K562 (cell line): ENCODE data around the gene ZNF778. TPM values are rescaled to one million over a fixed set of nuclear protein-coding genes. Genes with fewer than 3 reads are reported as not detected.

Experiments
- MTA1 ChIP-seq: fragments of 450-650 bp; IDR thresholded peaks from 2 replicates; pipeline ENCODE4 v1.6.1; 2017; ENCODE audit warnings: borderline replicate concordance
- ZKSCAN8 ChIP-seq: fragments of 200-800 bp; sonication (Bioruptor generic); IDR thresholded peaks from 2 replicates; pipeline ENCODE4 v1.6.1; 2016; ENCODE audit warnings: missing genetic modification characterization, missing compliant biosample characterization
- polyA plus RNA-seq, 8 experiments: library from polyadenylated mRNA; depleted of rRNA in 4 of 8; stranded (reverse) in 5 of 8; unstranded in 3 of 8; fragments of >200 nt; fragmentation: Nextera tagmentation in 2 of 8; fragmentation: Illumina TruSeq in 1 of 8; extraction: Ambion mirVana in 2 of 8; extraction: Trizol in 1 of 8; gene quantifications; 2 replicates each; pipeline versions ENCODE4 v1.2.1 to v1.2.3, GENCODE V29; 2011 to 2014; ENCODE audit warnings: inconsistent platforms in 1 of 8, missing spikeins in 1 of 8
- total RNA-seq, 7 experiments: library from RNA; depleted of rRNA in 6 of 7; stranded (reverse); fragments of >200 nt in 6 of 7; fragmentation: Illumina TruSeq in 2 of 7; extraction: Trizol in 2 of 7; gene quantifications; 2 replicates each; pipeline versions ENCODE4 v1.2.1 to v1.2.3, GENCODE V29; 2011 to 2021; ENCODE audit warnings: low replicate concordance in 1 of 7
- TF ChIP-seq, protein P1 (sequence below): fragments of 450-650 bp; IDR thresholded peaks from 2 replicates; pipeline ENCODE4 v1.6.1; 2016; ENCODE audit warnings: mild to moderate bottlenecking, moderate library complexity
- TF ChIP-seq, protein P2 (sequence below): fragments of 450-650 bp; formaldehyde crosslinking; IDR thresholded peaks from 2 replicates; pipeline ENCODE4 v1.4.0; 2022; ENCODE audit warnings: missing genetic modification characterization
- TF ChIP-seq, protein P3 (sequence below): fragments of 450-650 bp; IDR thresholded peaks from 2 replicates; pipeline ENCODE4 v1.6.1; 2014; ENCODE audit warnings: low read depth, mild to moderate bottlenecking, moderate library complexity, borderline replicate concordance
- TF ChIP-seq, protein P4 (sequence below): fragments of 250-450 bp; sonication (Bioruptor Pico); IDR thresholded peaks from 2 replicates; pipeline ENCODE4 v1.8.0; 2021; ENCODE audit warnings: mild to moderate bottlenecking, moderate library complexity
- TF ChIP-seq, protein P5 (sequence below): sonication (generic); formaldehyde crosslinking; IDR thresholded peaks from 2 replicates; pipeline ENCODE4 v1.8.0; 2022; ENCODE audit warnings: mild to moderate bottlenecking, missing genetic modification reagents, borderline replicate concordance

The ZNF778 gene
- total and polyA plus RNA-seq, 9 of the 15 experiments (the other 6 are each of a cell fraction or from before 2014, with no cell fraction given) = 0.70 to 60.6 (median 7.5) TPM

DNA sequence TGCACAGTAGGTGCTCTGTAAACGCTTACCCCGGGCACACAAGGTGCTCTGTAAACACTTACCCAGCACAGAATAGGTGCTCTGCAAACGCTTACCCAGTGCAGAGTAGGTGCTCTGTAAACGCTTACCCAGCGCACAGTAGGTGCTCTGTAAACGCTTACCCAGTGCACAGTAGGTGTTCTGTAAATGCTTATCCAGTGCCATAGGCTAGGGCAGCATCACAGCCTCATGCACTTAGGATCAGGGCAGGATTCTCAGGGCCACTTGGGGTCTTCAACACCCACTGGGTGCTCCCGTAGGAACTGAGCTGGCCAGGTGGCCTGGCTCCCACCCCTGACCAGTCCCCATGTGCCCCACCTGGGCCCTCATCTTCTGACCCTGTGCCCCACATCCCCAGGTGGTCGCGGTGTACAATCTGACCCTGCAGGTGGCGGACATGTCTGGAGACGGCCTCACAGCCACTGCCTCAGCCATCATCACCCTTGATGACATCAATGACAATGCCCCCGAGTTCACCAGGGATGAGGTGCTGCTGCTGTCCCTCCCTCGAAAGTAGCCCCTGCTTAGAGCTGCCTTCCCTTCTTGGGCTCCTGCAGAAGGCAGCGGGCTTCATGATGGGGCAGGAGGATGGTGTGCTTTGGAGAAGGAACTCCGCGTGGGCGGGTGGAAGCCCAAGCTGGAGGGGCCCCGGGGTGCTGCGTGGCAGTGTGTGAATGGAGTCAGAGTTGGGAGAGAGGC, 30.3 kb upstream of the ZNF778 start (continued):
- TF ChIP-seq, protein P1, sequence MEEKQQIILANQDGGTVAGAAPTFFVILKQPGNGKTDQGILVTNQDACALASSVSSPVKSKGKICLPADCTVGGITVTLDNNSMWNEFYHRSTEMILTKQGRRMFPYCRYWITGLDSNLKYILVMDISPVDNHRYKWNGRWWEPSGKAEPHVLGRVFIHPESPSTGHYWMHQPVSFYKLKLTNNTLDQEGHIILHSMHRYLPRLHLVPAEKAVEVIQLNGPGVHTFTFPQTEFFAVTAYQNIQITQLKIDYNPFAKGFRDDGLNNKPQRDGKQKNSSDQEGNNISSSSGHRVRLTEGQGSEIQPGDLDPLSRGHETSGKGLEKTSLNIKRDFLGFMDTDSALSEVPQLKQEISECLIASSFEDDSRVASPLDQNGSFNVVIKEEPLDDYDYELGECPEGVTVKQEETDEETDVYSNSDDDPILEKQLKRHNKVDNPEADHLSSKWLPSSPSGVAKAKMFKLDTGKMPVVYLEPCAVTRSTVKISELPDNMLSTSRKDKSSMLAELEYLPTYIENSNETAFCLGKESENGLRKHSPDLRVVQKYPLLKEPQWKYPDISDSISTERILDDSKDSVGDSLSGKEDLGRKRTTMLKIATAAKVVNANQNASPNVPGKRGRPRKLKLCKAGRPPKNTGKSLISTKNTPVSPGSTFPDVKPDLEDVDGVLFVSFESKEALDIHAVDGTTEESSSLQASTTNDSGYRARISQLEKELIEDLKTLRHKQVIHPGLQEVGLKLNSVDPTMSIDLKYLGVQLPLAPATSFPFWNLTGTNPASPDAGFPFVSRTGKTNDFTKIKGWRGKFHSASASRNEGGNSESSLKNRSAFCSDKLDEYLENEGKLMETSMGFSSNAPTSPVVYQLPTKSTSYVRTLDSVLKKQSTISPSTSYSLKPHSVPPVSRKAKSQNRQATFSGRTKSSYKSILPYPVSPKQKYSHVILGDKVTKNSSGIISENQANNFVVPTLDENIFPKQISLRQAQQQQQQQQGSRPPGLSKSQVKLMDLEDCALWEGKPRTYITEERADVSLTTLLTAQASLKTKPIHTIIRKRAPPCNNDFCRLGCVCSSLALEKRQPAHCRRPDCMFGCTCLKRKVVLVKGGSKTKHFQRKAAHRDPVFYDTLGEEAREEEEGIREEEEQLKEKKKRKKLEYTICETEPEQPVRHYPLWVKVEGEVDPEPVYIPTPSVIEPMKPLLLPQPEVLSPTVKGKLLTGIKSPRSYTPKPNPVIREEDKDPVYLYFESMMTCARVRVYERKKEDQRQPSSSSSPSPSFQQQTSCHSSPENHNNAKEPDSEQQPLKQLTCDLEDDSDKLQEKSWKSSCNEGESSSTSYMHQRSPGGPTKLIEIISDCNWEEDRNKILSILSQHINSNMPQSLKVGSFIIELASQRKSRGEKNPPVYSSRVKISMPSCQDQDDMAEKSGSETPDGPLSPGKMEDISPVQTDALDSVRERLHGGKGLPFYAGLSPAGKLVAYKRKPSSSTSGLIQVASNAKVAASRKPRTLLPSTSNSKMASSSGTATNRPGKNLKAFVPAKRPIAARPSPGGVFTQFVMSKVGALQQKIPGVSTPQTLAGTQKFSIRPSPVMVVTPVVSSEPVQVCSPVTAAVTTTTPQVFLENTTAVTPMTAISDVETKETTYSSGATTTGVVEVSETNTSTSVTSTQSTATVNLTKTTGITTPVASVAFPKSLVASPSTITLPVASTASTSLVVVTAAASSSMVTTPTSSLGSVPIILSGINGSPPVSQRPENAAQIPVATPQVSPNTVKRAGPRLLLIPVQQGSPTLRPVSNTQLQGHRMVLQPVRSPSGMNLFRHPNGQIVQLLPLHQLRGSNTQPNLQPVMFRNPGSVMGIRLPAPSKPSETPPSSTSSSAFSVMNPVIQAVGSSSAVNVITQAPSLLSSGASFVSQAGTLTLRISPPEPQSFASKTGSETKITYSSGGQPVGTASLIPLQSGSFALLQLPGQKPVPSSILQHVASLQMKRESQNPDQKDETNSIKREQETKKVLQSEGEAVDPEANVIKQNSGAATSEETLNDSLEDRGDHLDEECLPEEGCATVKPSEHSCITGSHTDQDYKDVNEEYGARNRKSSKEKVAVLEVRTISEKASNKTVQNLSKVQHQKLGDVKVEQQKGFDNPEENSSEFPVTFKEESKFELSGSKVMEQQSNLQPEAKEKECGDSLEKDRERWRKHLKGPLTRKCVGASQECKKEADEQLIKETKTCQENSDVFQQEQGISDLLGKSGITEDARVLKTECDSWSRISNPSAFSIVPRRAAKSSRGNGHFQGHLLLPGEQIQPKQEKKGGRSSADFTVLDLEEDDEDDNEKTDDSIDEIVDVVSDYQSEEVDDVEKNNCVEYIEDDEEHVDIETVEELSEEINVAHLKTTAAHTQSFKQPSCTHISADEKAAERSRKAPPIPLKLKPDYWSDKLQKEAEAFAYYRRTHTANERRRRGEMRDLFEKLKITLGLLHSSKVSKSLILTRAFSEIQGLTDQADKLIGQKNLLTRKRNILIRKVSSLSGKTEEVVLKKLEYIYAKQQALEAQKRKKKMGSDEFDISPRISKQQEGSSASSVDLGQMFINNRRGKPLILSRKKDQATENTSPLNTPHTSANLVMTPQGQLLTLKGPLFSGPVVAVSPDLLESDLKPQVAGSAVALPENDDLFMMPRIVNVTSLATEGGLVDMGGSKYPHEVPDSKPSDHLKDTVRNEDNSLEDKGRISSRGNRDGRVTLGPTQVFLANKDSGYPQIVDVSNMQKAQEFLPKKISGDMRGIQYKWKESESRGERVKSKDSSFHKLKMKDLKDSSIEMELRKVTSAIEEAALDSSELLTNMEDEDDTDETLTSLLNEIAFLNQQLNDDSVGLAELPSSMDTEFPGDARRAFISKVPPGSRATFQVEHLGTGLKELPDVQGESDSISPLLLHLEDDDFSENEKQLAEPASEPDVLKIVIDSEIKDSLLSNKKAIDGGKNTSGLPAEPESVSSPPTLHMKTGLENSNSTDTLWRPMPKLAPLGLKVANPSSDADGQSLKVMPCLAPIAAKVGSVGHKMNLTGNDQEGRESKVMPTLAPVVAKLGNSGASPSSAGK = no peak
- TF ChIP-seq, protein P2, sequence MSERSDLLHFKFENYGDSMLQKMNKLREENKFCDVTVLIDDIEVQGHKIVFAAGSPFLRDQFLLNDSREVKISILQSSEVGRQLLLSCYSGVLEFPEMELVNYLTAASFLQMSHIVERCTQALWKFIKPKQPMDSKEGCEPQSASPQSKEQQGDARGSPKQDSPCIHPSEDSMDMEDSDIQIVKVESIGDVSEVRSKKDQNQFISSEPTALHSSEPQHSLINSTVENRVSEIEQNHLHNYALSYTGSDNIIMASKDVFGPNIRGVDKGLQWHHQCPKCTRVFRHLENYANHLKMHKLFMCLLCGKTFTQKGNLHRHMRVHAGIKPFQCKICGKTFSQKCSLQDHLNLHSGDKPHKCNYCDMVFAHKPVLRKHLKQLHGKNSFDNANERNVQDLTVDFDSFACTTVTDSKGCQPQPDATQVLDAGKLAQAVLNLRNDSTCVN = no peak
- TF ChIP-seq, protein P3, sequence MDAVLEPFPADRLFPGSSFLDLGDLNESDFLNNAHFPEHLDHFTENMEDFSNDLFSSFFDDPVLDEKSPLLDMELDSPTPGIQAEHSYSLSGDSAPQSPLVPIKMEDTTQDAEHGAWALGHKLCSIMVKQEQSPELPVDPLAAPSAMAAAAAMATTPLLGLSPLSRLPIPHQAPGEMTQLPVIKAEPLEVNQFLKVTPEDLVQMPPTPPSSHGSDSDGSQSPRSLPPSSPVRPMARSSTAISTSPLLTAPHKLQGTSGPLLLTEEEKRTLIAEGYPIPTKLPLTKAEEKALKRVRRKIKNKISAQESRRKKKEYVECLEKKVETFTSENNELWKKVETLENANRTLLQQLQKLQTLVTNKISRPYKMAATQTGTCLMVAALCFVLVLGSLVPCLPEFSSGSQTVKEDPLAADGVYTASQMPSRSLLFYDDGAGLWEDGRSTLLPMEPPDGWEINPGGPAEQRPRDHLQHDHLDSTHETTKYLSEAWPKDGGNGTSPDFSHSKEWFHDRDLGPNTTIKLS = no peak
- TF ChIP-seq, protein P4, sequence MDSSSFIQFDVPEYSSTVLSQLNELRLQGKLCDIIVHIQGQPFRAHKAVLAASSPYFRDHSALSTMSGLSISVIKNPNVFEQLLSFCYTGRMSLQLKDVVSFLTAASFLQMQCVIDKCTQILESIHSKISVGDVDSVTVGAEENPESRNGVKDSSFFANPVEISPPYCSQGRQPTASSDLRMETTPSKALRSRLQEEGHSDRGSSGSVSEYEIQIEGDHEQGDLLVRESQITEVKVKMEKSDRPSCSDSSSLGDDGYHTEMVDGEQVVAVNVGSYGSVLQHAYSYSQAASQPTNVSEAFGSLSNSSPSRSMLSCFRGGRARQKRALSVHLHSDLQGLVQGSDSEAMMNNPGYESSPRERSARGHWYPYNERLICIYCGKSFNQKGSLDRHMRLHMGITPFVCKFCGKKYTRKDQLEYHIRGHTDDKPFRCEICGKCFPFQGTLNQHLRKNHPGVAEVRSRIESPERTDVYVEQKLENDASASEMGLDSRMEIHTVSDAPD (CRISPR knock-in tag) = no peak
- no peak for TF ChIP-seq MTA1
- TF ChIP-seq ZKSCAN8 = peak; percentile 45; the same call in 1 of the 2 replicates
- TF ChIP-seq, protein P5, sequence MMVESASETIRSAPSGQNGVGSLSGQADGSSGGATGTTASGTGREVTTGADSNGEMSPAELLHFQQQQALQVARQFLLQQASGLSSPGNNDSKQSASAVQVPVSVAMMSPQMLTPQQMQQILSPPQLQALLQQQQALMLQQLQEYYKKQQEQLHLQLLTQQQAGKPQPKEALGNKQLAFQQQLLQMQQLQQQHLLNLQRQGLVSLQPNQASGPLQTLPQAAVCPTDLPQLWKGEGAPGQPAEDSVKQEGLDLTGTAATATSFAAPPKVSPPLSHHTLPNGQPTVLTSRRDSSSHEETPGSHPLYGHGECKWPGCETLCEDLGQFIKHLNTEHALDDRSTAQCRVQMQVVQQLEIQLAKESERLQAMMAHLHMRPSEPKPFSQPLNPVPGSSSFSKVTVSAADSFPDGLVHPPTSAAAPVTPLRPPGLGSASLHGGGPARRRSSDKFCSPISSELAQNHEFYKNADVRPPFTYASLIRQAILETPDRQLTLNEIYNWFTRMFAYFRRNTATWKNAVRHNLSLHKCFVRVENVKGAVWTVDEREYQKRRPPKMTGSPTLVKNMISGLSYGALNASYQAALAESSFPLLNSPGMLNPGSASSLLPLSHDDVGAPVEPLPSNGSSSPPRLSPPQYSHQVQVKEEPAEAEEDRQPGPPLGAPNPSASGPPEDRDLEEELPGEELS (CRISPR knock-in tag) = peak; percentile 65; the same call in 1 of the 2 replicates
